Esophagus squamous epithelium (tissue), 5 donors: ENCODE results near the gene KLHL11. TPM values are rescaled to one million over a fixed set of nuclear protein-coding genes. Genes with fewer than 3 reads are reported as not detected.

Experiments used
- DNase-seq: peaks from one replicate; lab custom pipeline; 2025; lab: John Stamatoyannopoulos, UW
- H3K27ac ChIP-seq, 4 donors: fragments of 200-600 bp; sonication (generic); one replicate each; pipeline ENCODE4 v1.5.1; 2016 to 2019; ENCODE audit warnings: mild to moderate bottlenecking in 1 of 4
- H3K27me3 ChIP-seq, 4 donors: fragments of 200-600 bp; sonication (generic); 1 replicate in 3 of 4; 2 replicates in 1 of 4; pipeline versions ENCODE4 v1.5.1 to v1.6.0; 2017 to 2021; ENCODE audit warnings: antibody characterized with exemption in 1 of 4
- H3K36me3 ChIP-seq, 3 donors: fragments of 200-600 bp; sonication (generic); one replicate each; pipeline ENCODE4 v1.5.1; 2016 to 2019
- H3K4me1 ChIP-seq, 3 donors: fragments of 200-600 bp; sonication (generic); one replicate each; pipeline ENCODE4 v1.5.1; 2017 to 2019
- H3K4me3 ChIP-seq, 4 donors: fragments of 200-600 bp; sonication (generic); 1 replicate in 3 of 4; 2 replicates in 1 of 4; pipeline ENCODE4 v1.5.1; 2016 to 2019; ENCODE audit warnings: mild to moderate bottlenecking in 2 of 4, moderate library complexity in 1 of 4
- H3K9me3 ChIP-seq, 3 donors: fragments of 200-600 bp; sonication (generic); one replicate each; pipeline ENCODE4 v1.5.1; 2016 to 2019
- CTCF ChIP-seq, 6 experiments: fragments of 450-650 bp in 4 of 6; fragments of 200-600 bp in 2 of 6; sonication (generic) in 2 of 6; IDR thresholded peaks; one replicate each; pipeline ENCODE4 v1.5.1; 2016 to 2019; ENCODE audit warnings: antibody characterized with exemption in 6 of 6, mild to moderate bottlenecking in 4 of 6, moderate library complexity in 4 of 6
- POLR2A ChIP-seq, 4 donors: fragments of 450-650 bp; IDR thresholded peaks; one replicate each; pipeline ENCODE4 v1.6.1; 2017; ENCODE audit warnings: antibody characterized with exemption in 4 of 4, mild to moderate bottlenecking in 4 of 4, moderate library complexity in 3 of 4
- WGBS, 2 donors: methylation state at CpG; one replicate each; pipeline ENCODE4 v1.1.5; 2018; 5-methylcytosine and 5-hydroxymethylcytosine counted together
- intact Hi-C: fragments of 100-400 bp; cut with DNase I; formaldehyde crosslinking; loops from one replicate; pipeline ENCODE4 v1.15.0; 2022
- total RNA-seq, 4 donors: library from RNA; depleted of rRNA; stranded (reverse); fragments of >200 nt; gene quantifications; one replicate each; pipeline ENCODE4 v1.1.0, GENCODE V29; 2016
- donor health status: DM: yes; HTN: yes; CAD: no.

The KLHL11 gene
- 10 to 100 TPM; 11.8 to 20.4 (median 13.1) TPM for total RNA-seq

- Histone ChIP-seq H3K36me3 (peaks cover 7 to 36% (median 7%) of the 10 kb centered on the region in 3 donors), H3K9me3 (no peaks in the 10 kb centered on the region), H3K27me3 (no peaks in the 10 kb centered on the region), H3K27ac (peak within 1 kb of the TSS; percentile 92 to 97 (median 95)), H3K4me1 (peaks cover 18 to 63% (median 24%) of the 10 kb centered on the region in 3 donors), H3K4me3 (peak within 1 kb of the TSS; percentile 70 to 100 (median 94))
- 0% methylated on average over 4 of the region's 90 CpGs; no CpG with 5 or more reads in 1 of the 2 donors for WGBS, 2 donors
- TF ChIP-seq CTCF (IDR thresholded peaks at IDR 0.05) (peak in 1 of 6 experiments; percentile 25), POLR2A (IDR thresholded peaks at IDR 0.05) (peak in 2 of 4 donors; percentile 87 to 91)
- DNase-seq, result peak; percentile 38
- intact Hi-C loops, result no loop called here
These were observed at the start of gene KLHL11 for GRCh38 chr17:41864836-41865595. TSS of gene KLHL11 (minus strand) at chr17:41865423. CDS start at chr17:41865370, 53 bp downstream.

- no peaks in the 10 kb centered on the region for H3K27me3 ChIP-seq
- DNase-seq, result no peak
- H3K36me3 ChIP-seq, result peaks cover 16 to 44% (median 27%) of the 10 kb centered on the region in 3 donors
- H3K4me1 ChIP-seq, result peaks cover 21 to 60% (median 23%) of the 10 kb centered on the region in 3 donors
- WGBS, 2 donors, result 91 to 92% methylated on average over 4 of the region's 5 CpGs
- TF ChIP-seq POLR2A (IDR thresholded peaks at IDR 0.05), result no peak
- TF ChIP-seq CTCF (IDR thresholded peaks at IDR 0.05), result no peak
- no peak overlapping the region for H3K4me3 ChIP-seq
- no peaks in the 10 kb centered on the region for H3K9me3 ChIP-seq
- H3K27ac ChIP-seq, result no peak overlapping the region
- intact Hi-C loops, result no loop called here
These were observed 49.8 kb upstream of the KLHL11 start for GRCh38 chr17:41915020-41915419.

- Histone ChIP-seq H3K27me3 (no peaks in the 10 kb centered on the region), H3K9me3 (no peaks in the 10 kb centered on the region), H3K4me1 (peaks cover 14 to 54% (median 16%) of the 10 kb centered on the region in 3 donors), H3K4me3 (no peak overlapping the region), H3K36me3 (peaks cover 23 to 51% (median 33%) of the 10 kb centered on the region in 3 donors), H3K27ac (no peak overlapping the region)
- 65 to 83% methylated on average over 4 to 6 of the region's 6 CpGs for WGBS, 2 donors
- intact Hi-C loops, result no loop called here
- DNase-seq, result no peak
- no peak for TF ChIP-seq POLR2A (IDR thresholded peaks at IDR 0.05)
- no peak for TF ChIP-seq CTCF (IDR thresholded peaks at IDR 0.05)
These were observed 49.1 kb upstream of the KLHL11 start for GRCh38 chr17:41914358-41914766.

- peaks cover 13 to 50% (median 15%) of the 10 kb centered on the region in 3 donors for H3K4me1 ChIP-seq
- H3K36me3 ChIP-seq, result peaks cover 26 to 56% (median 39%) of the 10 kb centered on the region in 3 donors
These were observed 48.6 kb upstream of the KLHL11 start for GRCh38 chr17:41913798-41914197.

More at GRCh38 chr17:41913798-41914197, 48.6 kb upstream of the KLHL11 start:
- TF ChIP-seq CTCF (IDR thresholded peaks at IDR 0.05) (no peak), POLR2A (IDR thresholded peaks at IDR 0.05) (no peak)
- Histone ChIP-seq H3K4me3 (no peak overlapping the region), H3K27me3 (no peaks in the 10 kb centered on the region), H3K9me3 (no peaks in the 10 kb centered on the region), H3K27ac (no peak overlapping the region)
- 82% methylated on average over 1 to 4 of the region's 4 CpGs for WGBS, 2 donors
- DNase-seq, result no peak
- intact Hi-C loops, result no loop called here
